Kidney tubule cell (primary cell): ENCODE measurements around the gene CR1L.
"Not testable (repeated sequence)": the region's sequence is repeated elsewhere in the genome, so short reads cannot be mapped to it uniquely, and the experiment has no call there.

ENCODE experiments used
- DNase-seq: peaks from one replicate; pipeline ENCODE4 v3.0.0-alpha.2; 2018; ENCODE audit warnings: low spot score

CR1L gene

GRCh38 chr1:207745839-207746767 lies 101.2 kb downstream of the CR1L start:
- DNase-seq = peak; percentile 22

DNA sequence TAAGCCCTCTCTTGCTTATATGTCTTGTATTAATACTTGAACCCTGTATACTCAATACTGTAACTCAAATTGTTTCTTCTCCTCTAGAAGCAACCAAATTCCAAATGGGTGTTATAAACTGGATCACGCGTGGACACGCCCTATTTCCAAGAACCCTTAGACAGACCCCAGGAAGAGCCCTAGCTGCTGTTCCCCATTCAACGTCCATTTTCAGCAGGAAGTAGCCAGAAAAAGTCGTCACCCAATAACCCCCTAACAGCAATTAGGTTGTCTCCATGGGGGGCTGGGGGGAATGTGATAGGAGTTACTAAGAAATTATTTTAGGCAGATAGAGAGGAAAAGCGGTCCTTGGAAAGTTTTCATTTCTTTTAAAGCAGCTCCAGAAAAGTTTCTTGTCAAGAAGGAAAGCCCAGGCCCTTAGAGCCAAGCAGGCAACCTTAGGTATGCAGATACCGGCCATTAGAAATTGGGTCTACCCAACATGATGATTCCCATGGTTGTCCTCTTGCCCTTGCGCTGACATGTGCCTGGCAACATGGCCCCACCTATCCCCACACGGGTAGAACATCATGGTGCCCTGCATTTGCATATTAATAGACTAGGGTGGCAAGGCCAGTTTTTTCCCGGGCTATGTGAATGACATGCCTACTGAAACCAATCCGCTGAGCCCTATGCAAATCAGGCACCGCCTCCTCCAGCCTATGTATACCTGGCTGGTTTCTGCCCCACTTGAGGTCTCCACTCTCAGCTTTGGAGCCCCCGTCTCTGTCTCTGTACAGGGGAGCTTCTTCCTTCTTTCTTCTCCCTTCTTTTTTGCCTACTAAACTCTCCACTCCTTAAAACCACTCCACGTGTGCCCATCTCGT lies 102.9 kb downstream of the CR1L start:
- DNase-seq = no peak

- peak; percentile 64 for DNase-seq
Measured at GRCh38 chr1:207748737-207749528, 104.0 kb downstream of the CR1L start.

DNA sequence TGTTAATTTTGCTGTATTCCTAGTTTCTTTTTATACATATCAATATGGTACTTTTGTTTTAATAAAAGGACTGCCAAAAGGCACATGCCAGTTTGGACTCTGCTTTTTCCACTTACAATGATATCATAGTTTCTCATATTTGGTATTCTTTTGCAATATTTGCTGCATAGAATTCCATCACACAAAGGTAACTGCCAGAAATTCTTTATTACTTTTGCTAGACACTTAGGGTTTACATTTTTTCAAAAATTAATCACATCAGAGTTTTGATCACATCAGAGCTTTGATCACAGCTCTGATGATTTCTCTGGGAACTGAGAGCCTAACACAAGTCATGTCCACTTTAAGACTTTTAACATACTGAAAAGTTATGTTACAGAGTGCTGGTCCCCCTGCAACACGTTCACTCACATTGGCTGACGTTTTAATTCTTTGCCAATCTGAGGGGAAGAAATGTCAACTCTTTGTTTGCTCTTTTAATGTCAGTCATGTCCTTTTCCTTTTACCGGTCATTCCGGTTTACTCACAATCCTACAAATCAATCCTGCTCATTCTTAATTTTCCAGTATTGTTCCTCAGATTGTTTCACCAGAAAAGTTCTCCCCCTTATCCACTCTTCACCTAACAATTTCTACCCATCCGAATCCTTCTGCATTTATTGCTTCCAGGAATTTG lies 105.8 kb downstream of the CR1L start:
- DNase-seq = no peak

DNA sequence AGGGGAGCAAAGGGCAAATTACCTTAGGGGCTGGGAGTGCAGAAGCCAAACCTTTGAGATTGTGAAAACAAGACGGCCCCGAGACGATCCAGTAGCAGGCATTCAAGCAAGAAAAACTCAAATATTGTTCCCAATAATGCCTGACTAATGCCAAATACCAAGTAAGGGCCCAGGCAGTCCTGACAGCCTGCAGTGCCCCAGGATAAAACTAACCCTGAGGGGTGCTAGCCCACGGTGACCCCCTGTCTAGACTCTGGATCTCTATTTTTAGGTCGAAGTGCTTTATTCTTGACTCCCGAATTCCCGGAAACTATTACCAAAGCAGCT lies 106.5 kb downstream of the CR1L start:
- DNase-seq = not testable (repeated sequence)

GRCh38 chr1:207751790-207752455 lies 107.0 kb downstream of the CR1L start, which contains the start of gene CD46:
TSS of gene CD46 (plus strand) at chr1:207752054. CDS start at chr1:207752213, 159 bp downstream.
- DNase-seq = peak; percentile 98

- peak; percentile 57 for DNase-seq
Measured at GRCh38 chr1:207752456-207752998, 107.6 kb downstream of the CR1L start.

GRCh38 chr1:207753611-207754010 lies 108.7 kb downstream of the CR1L start:
- no peak for DNase-seq

GRCh38 chr1:207754011-207754410 lies 109.1 kb downstream of the CR1L start:
- DNase-seq = no peak

GRCh38 chr1:207754974-207755700 lies 110.2 kb downstream of the CR1L start:
- no peak for DNase-seq

GRCh38 chr1:207755846-207756693 lies 111.1 kb downstream of the CR1L start:
- DNase-seq = peak; percentile 85

- no peak for DNase-seq
Measured at GRCh38 chr1:207762622-207763021, 117.7 kb downstream of the CR1L start.

GRCh38 chr1:207763091-207763490 lies 118.2 kb downstream of the CR1L start:
- no peak for DNase-seq

DNA sequence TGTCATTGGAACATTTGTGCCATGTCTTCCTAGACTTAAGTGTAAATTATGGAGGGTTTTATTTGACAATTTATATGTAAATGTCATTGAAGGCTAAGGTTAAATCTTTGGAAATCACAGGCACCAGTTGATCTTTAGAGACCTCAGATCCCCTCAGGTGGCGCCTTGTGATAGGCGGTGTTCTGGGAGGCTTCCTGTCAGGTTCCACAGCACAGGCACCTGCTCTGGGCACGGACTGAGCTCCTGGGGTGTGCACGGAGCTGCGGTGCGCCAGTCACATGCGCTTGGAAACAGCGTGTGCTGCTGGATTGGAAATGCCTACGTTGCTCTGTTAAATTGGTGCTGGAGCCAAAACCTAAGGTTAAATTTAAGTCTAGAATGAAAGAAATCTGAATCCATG lies 119.0 kb downstream of the CR1L start:
- DNase-seq = no peak

DNA sequence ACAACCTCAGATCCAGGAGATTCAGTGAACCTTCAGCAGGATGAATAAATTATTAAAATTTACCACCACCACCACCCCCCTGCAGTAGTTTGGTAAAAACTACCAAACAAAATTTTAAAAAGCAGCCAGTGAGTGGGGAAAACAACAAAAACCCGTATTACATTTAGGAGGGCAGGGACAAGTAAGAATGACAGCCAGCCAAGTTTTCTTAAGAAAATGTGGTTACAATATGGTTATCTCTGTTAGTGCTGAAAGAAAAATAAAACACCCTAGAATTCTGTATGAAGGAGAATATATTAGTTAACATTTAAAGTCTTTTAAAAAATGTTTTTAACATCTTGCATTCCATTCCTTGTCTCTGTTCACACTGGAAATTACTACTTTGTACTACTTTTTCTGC lies 121.6 kb downstream of the CR1L start:
- DNase-seq = no peak

DNA sequence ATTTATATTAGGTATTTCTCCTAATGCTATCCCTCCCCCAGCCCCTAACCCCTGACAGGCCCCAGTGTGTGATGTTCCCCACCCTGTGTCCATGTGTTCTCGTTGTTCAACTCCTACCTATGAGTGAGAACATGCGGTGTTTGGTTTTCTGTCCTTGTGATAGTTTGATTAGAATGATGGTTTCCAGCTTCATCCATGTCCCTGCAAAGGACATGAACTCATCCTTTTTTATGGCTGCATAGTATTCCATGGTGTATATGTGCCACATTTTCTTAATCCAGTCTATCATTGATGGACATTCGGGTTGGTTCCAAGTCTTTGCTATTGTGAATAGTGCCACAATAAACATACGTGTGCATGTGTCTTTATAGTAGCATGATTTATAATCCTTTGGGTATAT lies 125.6 kb downstream of the CR1L start:
- not testable (repeated sequence) for DNase-seq
